ENCODE results near the gene TTLL7. TPM values are rescaled to one million over a fixed set of nuclear protein-coding genes. Genes with fewer than 3 reads are reported as not detected.
"Not testable (repeated sequence)": the region's sequence is repeated elsewhere in the genome, so short reads cannot be mapped to it uniquely, and the experiment has no call there.

Gene TTLL7
- total and polyA plus RNA-seq, 7 experiments from 2014 or later: 0.27 to 2.1 (median 1.1) TPM; not detected in 4

- peaks cover 4 to 25% (median 18%) of the 10 kb centered on the region in 5 donors for H3K27me3 Mint-ChIP-seq
- CTCF ChIA-PET: interaction anchor here (0.6 kb wide), 1 partner anchor 278 kb away, joined by 3 read pairs; no protein-coding TSS in a partner anchor
- POLR2A ChIA-PET: interaction anchor here (0.8 kb wide), 1 partner anchor 11 kb away, joined by 6 read pairs; no protein-coding TSS in a partner anchor
- H3K36me3 ChIP-seq (ENCODE audit: control insufficient read depth in 2 of 3, insufficient read depth in 3 of 3, low read length in 3 of 3): no peaks in the 10 kb centered on the region
- intact Hi-C loops (cut with micrococcal nuclease): no loop called here
- H3K27ac Mint-ChIP-seq: no peak overlapping the region
- no peak overlapping the region for H3K4me3 ChIP-seq (ENCODE audit: low read length)
- H3K4me3 Mint-ChIP-seq: no peak overlapping the region
- H3K9me3 Mint-ChIP-seq: peaks cover 0 to 6% (median 0%) of the 10 kb centered on the region in 11 donors
- H3K36me3 Mint-ChIP-seq: no peaks in the 10 kb centered on the region
- no peaks in the 10 kb centered on the region for H3K27me3 ChIP-seq (ENCODE audit: control insufficient read depth in 2 of 2, insufficient read depth in 2 of 2, low read length in 2 of 2)
- DNase-seq (no peak), ATAC-seq (no peak)
- no peaks in the 10 kb centered on the region for H3K4me1 Mint-ChIP-seq
- no peak overlapping the region for H3K27ac ChIP-seq (ENCODE audit: low read depth, low read length)
- no peaks in the 10 kb centered on the region for H3K9me3 ChIP-seq (ENCODE audit: control insufficient read depth in 2 of 3, low read length in 3 of 3)
- H3K4me1 ChIP-seq (ENCODE audit: control insufficient read depth in 2 of 2, insufficient read depth in 2 of 2, low read length in 2 of 2): no peaks in the 10 kb centered on the region
Measured at GRCh38 chr1:83918688-83919285, 80.1 kb downstream of the TTLL7 start.

- Histone ChIP-seq H3K9me3 (ENCODE audit: control insufficient read depth in 2 of 3, low read length in 3 of 3) (no peaks in the 10 kb centered on the region), H3K4me1 (ENCODE audit: control insufficient read depth in 2 of 2, insufficient read depth in 2 of 2, low read length in 2 of 2) (no peaks in the 10 kb centered on the region), H3K36me3 (ENCODE audit: control insufficient read depth in 2 of 3, insufficient read depth in 3 of 3, low read length in 3 of 3) (no peaks in the 10 kb centered on the region), H3K4me3 (ENCODE audit: low read length) (no peak overlapping the region), H3K27ac (ENCODE audit: low read depth, low read length) (no peak overlapping the region), H3K27me3 (ENCODE audit: control insufficient read depth in 2 of 2, insufficient read depth in 2 of 2, low read length in 2 of 2) (no peaks in the 10 kb centered on the region)
- H3K36me3 Mint-ChIP-seq: no peaks in the 10 kb centered on the region
- POLR2A ChIA-PET: no interaction called here
- no peak overlapping the region for H3K4me3 Mint-ChIP-seq
- H3K4me1 Mint-ChIP-seq: no peaks in the 10 kb centered on the region
- H3K9me3 Mint-ChIP-seq: peaks cover 0 to 6% (median 0%) of the 10 kb centered on the region in 11 donors
- CTCF ChIA-PET: no interaction called here
- no peak overlapping the region for H3K27ac Mint-ChIP-seq
- intact Hi-C loops (cut with micrococcal nuclease): no loop called here
- DNase-seq (no peak), ATAC-seq (no peak)
- peaks cover 4 to 25% (median 18%) of the 10 kb centered on the region in 5 donors for H3K27me3 Mint-ChIP-seq
Measured at GRCh38 chr1:83917959-83918358, 81.0 kb downstream of the TTLL7 start.

- H3K4me1 ChIP-seq (ENCODE audit: control insufficient read depth in 2 of 2, insufficient read depth in 2 of 2, low read length in 2 of 2); H3K36me3 Mint-ChIP-seq; DNase-seq; H3K36me3 ChIP-seq (ENCODE audit: control insufficient read depth in 2 of 3, insufficient read depth in 3 of 3, low read length in 3 of 3); H3K27ac Mint-ChIP-seq; POLR2A ChIA-PET; H3K9me3 Mint-ChIP-seq; ATAC-seq; H3K4me1 Mint-ChIP-seq; H3K27me3 ChIP-seq (ENCODE audit: control insufficient read depth in 2 of 2, insufficient read depth in 2 of 2, low read length in 2 of 2); H3K4me3 Mint-ChIP-seq; CTCF ChIA-PET; H3K27ac ChIP-seq (ENCODE audit: low read depth, low read length); intact Hi-C loops (cut with micrococcal nuclease); H3K9me3 ChIP-seq (ENCODE audit: control insufficient read depth in 2 of 3, low read length in 3 of 3); H3K4me3 ChIP-seq (ENCODE audit: low read length): not testable (repeated sequence)
- H3K27me3 Mint-ChIP-seq: peaks cover 6 to 29% (median 19%) of the 10 kb centered on the region in 5 donors
Measured at GRCh38 chr1:83916094-83916493, 82.8 kb downstream of the TTLL7 start.

- H3K27ac Mint-ChIP-seq: no peak overlapping the region
- H3K4me3 Mint-ChIP-seq: no peak overlapping the region
- Histone ChIP-seq H3K4me3 (ENCODE audit: low read length) (no peak overlapping the region), H3K27me3 (ENCODE audit: control insufficient read depth in 2 of 2, insufficient read depth in 2 of 2, low read length in 2 of 2) (no peaks in the 10 kb centered on the region), H3K36me3 (ENCODE audit: control insufficient read depth in 2 of 3, insufficient read depth in 3 of 3, low read length in 3 of 3) (no peaks in the 10 kb centered on the region), H3K4me1 (ENCODE audit: control insufficient read depth in 2 of 2, insufficient read depth in 2 of 2, low read length in 2 of 2) (no peaks in the 10 kb centered on the region), H3K27ac (ENCODE audit: low read depth, low read length) (no peak overlapping the region), H3K9me3 (ENCODE audit: control insufficient read depth in 2 of 3, low read length in 3 of 3) (no peaks in the 10 kb centered on the region)
- DNase-seq (no peak), ATAC-seq (no peak)
- peaks cover 0 to 6% (median 0%) of the 10 kb centered on the region in 11 donors for H3K9me3 Mint-ChIP-seq
- H3K36me3 Mint-ChIP-seq: no peaks in the 10 kb centered on the region
- H3K27me3 Mint-ChIP-seq: peaks cover 10 to 43% (median 19%) of the 10 kb centered on the region in 5 donors
- H3K4me1 Mint-ChIP-seq: no peaks in the 10 kb centered on the region
- CTCF ChIA-PET: interaction anchor here (0.9 to 1.0 kb wide), 2 partner anchors 17 to 947 kb away, joined by 4 read pairs; no protein-coding TSS in a partner anchor
- intact Hi-C loops (cut with micrococcal nuclease): no loop called here
- POLR2A ChIA-PET: no interaction called here
Measured at GRCh38 chr1:83912876-83913275, 86.1 kb downstream of the TTLL7 start.

- H3K9me3 Mint-ChIP-seq: peaks cover 0 to 6% (median 0%) of the 10 kb centered on the region in 11 donors
- POLR2A ChIA-PET: no interaction called here
Measured at GRCh38 chr1:83910461-83910860, 88.5 kb downstream of the TTLL7 start.

GRCh38 chr1:83909687-83910086 lies 89.2 kb downstream of the TTLL7 start:
- DNase-seq (no peak), ATAC-seq (no peak)
- Mint-ChIP-seq H3K4me1 (no peaks in the 10 kb centered on the region), H3K9me3 (peaks cover 0 to 2% (median 0%) of the 10 kb centered on the region in 11 donors), H3K36me3 (no peaks in the 10 kb centered on the region), H3K4me3 (no peak overlapping the region), H3K27ac (no peak overlapping the region), H3K27me3 (peaks cover 15 to 47% (median 26%) of the 10 kb centered on the region in 5 donors)
- Histone ChIP-seq H3K36me3 (ENCODE audit: control insufficient read depth in 2 of 3, insufficient read depth in 3 of 3, low read length in 3 of 3) (no peaks in the 10 kb centered on the region), H3K9me3 (ENCODE audit: control insufficient read depth in 2 of 3, low read length in 3 of 3) (no peaks in the 10 kb centered on the region), H3K27ac (ENCODE audit: low read depth, low read length) (no peak overlapping the region), H3K4me1 (ENCODE audit: control insufficient read depth in 2 of 2, insufficient read depth in 2 of 2, low read length in 2 of 2) (no peaks in the 10 kb centered on the region), H3K27me3 (ENCODE audit: control insufficient read depth in 2 of 2, insufficient read depth in 2 of 2, low read length in 2 of 2) (no peaks in the 10 kb centered on the region), H3K4me3 (ENCODE audit: low read length) (no peak overlapping the region)
- CTCF ChIA-PET: interaction anchor here (0.6 to 0.8 kb wide), 2 partner anchors 16 to 1685 kb away, joined by 3 to 4 read pairs; no protein-coding TSS in a partner anchor
- POLR2A ChIA-PET: no interaction called here
- intact Hi-C loops (cut with micrococcal nuclease): loop anchor here in 1 of 2 donors (10.0 kb wide), 1 partner anchor 715 kb away; no protein-coding TSS in a partner anchor

More at GRCh38 chr1:83910461-83910860, 88.5 kb downstream of the TTLL7 start:
- no peaks in the 10 kb centered on the region for H3K36me3 Mint-ChIP-seq
- Histone ChIP-seq H3K4me3 (ENCODE audit: low read length) (no peak overlapping the region), H3K36me3 (ENCODE audit: control insufficient read depth in 2 of 3, insufficient read depth in 3 of 3, low read length in 3 of 3) (no peaks in the 10 kb centered on the region), H3K27ac (ENCODE audit: low read depth, low read length) (no peak overlapping the region), H3K9me3 (ENCODE audit: control insufficient read depth in 2 of 3, low read length in 3 of 3) (no peaks in the 10 kb centered on the region), H3K27me3 (ENCODE audit: control insufficient read depth in 2 of 2, insufficient read depth in 2 of 2, low read length in 2 of 2) (no peaks in the 10 kb centered on the region), H3K4me1 (ENCODE audit: control insufficient read depth in 2 of 2, insufficient read depth in 2 of 2, low read length in 2 of 2) (no peaks in the 10 kb centered on the region)
- intact Hi-C loops (cut with micrococcal nuclease): no loop called here
- CTCF ChIA-PET: interaction anchor here (0.8 kb wide), 1 partner anchor 1685 kb away, joined by 3 read pairs; no protein-coding TSS in a partner anchor
- no peak overlapping the region for H3K4me3 Mint-ChIP-seq
- H3K4me1 Mint-ChIP-seq: no peaks in the 10 kb centered on the region
- DNase-seq: no peak
- peaks cover 15 to 52% (median 31%) of the 10 kb centered on the region in 5 donors for H3K27me3 Mint-ChIP-seq
- no peak for ATAC-seq
- H3K27ac Mint-ChIP-seq: no peak overlapping the region
